Astrocyte of the spinal cord (primary cell): ENCODE measurements around the gene HDAC1.
A peak's percentile ranks its signal among the peaks of the same experiment; 100 is the strongest.

Experiments
- DNase-seq: peaks from one replicate; pipeline ENCODE4 v3.0.0; 2011; ENCODE audit warnings: low read depth, low spot score
- H3K4me3 ChIP-seq: 2 replicates; pipeline ENCODE4 v1.5.1; 2011; ENCODE audit warnings: low read depth, mild to moderate bottlenecking, low read length, moderate library complexity
- in situ Hi-C: cut with HindIII; loops from 2 replicates; pipeline ENCODE4 v1.10.0; 2017; ENCODE audit warnings: low sequenced_read_pairs
- TF ChIP-seq, protein P1 (sequence below): IDR thresholded peaks from 2 replicates; pipeline ENCODE4 v1.5.1; 2012; ENCODE audit warnings: low read depth, mild to moderate bottlenecking, low read length, inconsistent platforms

HDAC1 gene

DNA sequence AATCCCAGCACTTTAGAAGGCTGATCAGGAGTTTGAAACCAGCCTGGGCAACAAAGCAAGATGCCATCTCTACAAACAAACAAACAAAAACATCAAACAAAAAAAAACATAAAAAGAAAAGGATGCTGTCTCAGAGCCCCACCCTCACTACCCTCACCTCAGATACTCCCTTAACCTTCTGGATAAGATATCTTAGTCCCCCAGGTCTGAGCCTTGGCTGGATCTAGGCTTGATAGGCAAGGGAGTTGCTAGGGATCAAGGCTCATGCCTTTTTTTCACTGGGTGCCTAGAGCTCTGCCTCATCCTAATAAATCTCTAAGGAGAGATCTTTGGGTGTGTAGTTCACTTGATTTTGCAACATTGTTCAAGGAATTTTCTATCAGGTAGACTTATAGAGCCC, 7.4 kb downstream of the HDAC1 start:
- H3K4me3 ChIP-seq, result no peak overlapping the region
- in situ Hi-C loops, result no loop called here
- no peak for DNase-seq
- TF ChIP-seq, protein P1, sequence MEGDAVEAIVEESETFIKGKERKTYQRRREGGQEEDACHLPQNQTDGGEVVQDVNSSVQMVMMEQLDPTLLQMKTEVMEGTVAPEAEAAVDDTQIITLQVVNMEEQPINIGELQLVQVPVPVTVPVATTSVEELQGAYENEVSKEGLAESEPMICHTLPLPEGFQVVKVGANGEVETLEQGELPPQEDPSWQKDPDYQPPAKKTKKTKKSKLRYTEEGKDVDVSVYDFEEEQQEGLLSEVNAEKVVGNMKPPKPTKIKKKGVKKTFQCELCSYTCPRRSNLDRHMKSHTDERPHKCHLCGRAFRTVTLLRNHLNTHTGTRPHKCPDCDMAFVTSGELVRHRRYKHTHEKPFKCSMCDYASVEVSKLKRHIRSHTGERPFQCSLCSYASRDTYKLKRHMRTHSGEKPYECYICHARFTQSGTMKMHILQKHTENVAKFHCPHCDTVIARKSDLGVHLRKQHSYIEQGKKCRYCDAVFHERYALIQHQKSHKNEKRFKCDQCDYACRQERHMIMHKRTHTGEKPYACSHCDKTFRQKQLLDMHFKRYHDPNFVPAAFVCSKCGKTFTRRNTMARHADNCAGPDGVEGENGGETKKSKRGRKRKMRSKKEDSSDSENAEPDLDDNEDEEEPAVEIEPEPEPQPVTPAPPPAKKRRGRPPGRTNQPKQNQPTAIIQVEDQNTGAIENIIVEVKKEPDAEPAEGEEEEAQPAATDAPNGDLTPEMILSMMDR, result no peak

DNA sequence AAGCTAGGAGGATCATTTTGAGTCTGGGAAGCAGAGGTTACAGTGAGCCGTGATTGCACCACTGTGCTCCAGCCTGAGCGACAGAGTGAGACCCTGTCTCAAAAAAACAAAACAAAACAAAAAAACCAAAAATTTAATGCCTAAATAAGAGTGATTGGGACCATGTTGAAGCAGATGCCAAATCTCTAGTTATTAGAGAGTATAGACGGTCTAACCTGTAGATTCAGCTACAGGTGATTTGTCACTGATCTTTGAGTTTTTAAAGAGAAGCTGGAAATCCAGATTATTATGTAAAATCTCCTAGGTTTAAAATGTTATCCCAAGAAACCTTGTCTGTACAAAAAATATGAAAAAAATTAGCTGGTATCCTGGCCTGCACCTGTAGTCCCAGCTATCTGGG, 11.5 kb downstream of the HDAC1 start:
- TF ChIP-seq, protein P1, result no peak
- DNase-seq, result no peak
- in situ Hi-C loops, result no loop called here
- H3K4me3 ChIP-seq, result no peak overlapping the region

DNA sequence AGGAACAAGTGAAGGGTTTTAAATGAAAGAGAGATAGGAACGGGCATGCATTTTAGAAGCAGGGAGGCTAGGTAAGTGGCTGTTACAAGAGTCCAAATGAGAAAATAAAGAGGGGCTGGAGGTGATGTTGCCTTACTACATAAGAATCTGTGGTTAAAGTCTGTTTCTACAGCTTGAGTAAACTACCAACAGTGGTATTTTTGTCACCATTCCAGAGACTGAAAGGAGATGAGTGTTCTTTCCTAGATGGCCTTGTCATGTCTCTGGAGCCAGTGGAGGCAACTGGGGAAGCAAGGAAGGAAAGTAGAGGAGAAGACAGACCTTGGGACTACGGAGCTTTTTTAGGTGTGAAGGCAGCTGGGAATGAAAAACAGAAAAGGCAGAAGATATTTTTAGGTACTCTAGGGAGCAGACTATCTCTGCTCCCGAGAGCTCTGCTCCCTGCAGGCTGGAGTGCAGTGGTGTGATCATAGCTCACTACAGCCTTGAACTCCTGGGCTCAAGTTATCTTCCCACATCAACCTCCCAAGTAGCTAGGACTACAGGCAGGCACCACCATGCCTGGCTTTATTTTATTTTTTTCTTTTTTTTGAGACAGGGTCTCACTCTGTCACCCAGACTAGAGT, 12.2 kb downstream of the HDAC1 start:
- in situ Hi-C loops, result no loop called here
- no peak overlapping the region for H3K4me3 ChIP-seq
- TF ChIP-seq, protein P1, result no peak
- DNase-seq, result peak; percentile 33

DNA sequence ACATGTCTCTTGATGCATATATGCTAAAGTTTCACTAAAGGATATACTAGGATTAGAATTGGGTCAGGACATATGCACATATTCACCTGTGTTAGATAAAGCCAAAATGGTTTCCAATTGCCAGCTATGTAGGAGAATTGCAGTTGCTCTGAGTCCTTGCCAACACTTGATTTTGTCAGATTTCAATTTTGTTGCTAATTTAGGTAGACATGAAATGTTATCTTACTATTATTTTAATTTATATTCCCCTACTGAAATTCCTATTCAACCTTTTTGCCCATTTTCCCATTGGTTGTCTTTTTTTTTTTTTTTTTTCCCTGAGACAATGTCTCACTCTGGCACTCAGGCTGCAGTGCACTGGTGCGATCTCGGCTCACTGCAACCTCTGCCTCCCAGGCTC, 13.4 kb downstream of the HDAC1 start:
- DNase-seq, result no peak
- in situ Hi-C loops, result no loop called here
- TF ChIP-seq, protein P1, result no peak
- H3K4me3 ChIP-seq, result no peak overlapping the region

DNA sequence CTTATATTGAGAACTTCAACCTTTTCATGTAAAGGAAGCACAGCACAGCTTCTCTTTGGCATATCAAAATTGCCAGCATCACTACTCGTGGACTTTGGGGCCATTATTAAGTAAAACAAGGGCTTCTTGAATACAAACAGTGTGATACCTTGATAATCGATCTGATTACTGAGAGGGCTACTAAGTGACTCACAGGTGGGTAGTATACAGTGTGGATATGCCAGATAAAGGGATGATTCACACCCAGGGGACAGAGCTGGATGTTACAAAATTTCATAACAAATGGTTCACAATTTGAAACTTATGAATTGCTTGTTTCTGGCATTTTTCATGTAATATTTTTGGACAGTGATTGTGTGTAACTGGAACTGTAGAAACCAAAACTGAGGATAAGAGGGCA, 15.4 kb downstream of the HDAC1 start:
- TF ChIP-seq, protein P1, result no peak
- DNase-seq, result no peak
- no peak overlapping the region for H3K4me3 ChIP-seq
- in situ Hi-C loops, result no loop called here

DNA sequence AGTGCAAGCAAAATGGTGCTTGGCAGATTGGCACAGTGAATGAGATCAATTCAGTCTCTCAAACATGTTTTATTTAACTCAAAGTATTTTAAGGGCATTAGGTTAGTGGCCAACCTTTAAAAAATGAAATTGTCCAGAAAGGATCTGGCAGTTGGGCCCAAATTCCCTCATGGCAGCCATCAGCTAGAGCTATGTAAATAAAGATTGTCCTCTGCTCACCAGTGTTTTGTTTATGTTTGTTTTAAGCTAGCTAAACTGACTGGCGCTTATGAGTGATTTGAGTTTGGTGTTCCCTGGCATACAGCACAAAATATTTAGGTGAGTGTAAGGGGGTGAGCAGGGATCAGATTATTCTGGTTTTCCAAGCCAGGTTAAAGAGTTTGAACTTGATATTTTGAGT, 18.1 kb downstream of the HDAC1 start:
- in situ Hi-C loops, result no loop called here
- DNase-seq, result no peak
- H3K4me3 ChIP-seq, result no peak overlapping the region
- TF ChIP-seq, protein P1, result no peak
